Nephron progenitor cell (in vitro differentiated cells): Measurements from ENCODE around the gene MAML2.

Experiments used
- DNase-seq: peaks from one replicate; pipeline ENCODE4 v3.0.0; 2021
- H3K27ac Mint-ChIP-seq: 2 replicates; pipeline ENCODE4 v1.8.0; 2021; ENCODE audit warnings: mild to moderate bottlenecking, moderate library complexity, mixed read lengths
- H3K27me3 Mint-ChIP-seq: 2 replicates; pipeline ENCODE4 v1.8.0; 2021; ENCODE audit warnings: mild to moderate bottlenecking, low read depth, mixed read lengths; ENCODE audit not compliant: poor library complexity
- H3K36me3 Mint-ChIP-seq: 2 replicates; pipeline ENCODE4 v1.8.0; 2021; ENCODE audit warnings: low read depth, mixed read lengths
- H3K4me1 Mint-ChIP-seq: 2 replicates; pipeline ENCODE4 v1.8.0; 2021; ENCODE audit warnings: mixed read lengths
- H3K4me3 Mint-ChIP-seq: 2 replicates; pipeline ENCODE4 v1.8.0; 2021; ENCODE audit warnings: mild to moderate bottlenecking, moderate library complexity, mixed read lengths
- H3K9me3 Mint-ChIP-seq: 2 replicates; pipeline ENCODE4 v1.8.0; 2021; ENCODE audit warnings: mild to moderate bottlenecking, moderate library complexity, mixed read lengths
- TF ChIP-seq, protein P1 (sequence below): fragments of 200-600 bp; sonication (generic); IDR thresholded peaks from 2 replicates; pipeline ENCODE4 v1.5.0; 2021; ENCODE audit warnings: antibody characterized with exemption

The MAML2 gene

GRCh38 chr11:96279018-96279895 is 63.7 kb downstream of the MAML2 start:
- no peak overlapping the region for H3K4me3 Mint-ChIP-seq
- H3K4me1 Mint-ChIP-seq: peaks cover 35% of the 10 kb centered on the region
- TF ChIP-seq, protein P1, sequence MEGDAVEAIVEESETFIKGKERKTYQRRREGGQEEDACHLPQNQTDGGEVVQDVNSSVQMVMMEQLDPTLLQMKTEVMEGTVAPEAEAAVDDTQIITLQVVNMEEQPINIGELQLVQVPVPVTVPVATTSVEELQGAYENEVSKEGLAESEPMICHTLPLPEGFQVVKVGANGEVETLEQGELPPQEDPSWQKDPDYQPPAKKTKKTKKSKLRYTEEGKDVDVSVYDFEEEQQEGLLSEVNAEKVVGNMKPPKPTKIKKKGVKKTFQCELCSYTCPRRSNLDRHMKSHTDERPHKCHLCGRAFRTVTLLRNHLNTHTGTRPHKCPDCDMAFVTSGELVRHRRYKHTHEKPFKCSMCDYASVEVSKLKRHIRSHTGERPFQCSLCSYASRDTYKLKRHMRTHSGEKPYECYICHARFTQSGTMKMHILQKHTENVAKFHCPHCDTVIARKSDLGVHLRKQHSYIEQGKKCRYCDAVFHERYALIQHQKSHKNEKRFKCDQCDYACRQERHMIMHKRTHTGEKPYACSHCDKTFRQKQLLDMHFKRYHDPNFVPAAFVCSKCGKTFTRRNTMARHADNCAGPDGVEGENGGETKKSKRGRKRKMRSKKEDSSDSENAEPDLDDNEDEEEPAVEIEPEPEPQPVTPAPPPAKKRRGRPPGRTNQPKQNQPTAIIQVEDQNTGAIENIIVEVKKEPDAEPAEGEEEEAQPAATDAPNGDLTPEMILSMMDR: no peak
- peak overlapping the region; percentile 78 for H3K27ac Mint-ChIP-seq
- peaks cover 25% of the 10 kb centered on the region for H3K36me3 Mint-ChIP-seq
- no peak for DNase-seq
- H3K9me3 Mint-ChIP-seq: no peaks in the 10 kb centered on the region
- H3K27me3 Mint-ChIP-seq: peaks cover 2% of the 10 kb centered on the region

- Mint-ChIP-seq H3K9me3 (no peaks in the 10 kb centered on the region), H3K4me1 (peaks cover 35% of the 10 kb centered on the region), H3K27me3 (peaks cover 2% of the 10 kb centered on the region), H3K4me3 (no peak overlapping the region), H3K36me3 (peaks cover 16% of the 10 kb centered on the region), H3K27ac (peak overlapping the region; percentile 78)
- DNase-seq: no peak
- TF ChIP-seq, protein P1: no peak
Observed at GRCh38 chr11:96278039-96278897, 64.7 kb downstream of the MAML2 start.

DNA sequence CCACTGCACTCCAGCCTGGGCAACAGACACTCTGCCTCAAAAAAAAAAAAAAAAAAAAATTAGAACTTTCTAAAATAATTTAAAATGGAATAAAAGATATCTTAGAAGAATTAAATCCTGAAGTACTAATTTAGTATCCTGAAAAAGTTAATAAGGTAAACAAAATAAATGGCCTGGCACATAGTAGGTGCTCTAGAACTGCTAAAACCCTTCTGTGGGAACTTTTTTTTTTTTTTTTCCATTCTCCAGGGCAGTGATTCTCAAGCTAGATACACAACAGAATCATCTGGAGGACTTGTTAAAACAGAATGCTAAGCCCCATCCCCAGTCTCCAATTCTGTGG is 65.3 kb downstream of the MAML2 start:
- Mint-ChIP-seq H3K27ac (no peak overlapping the region), H3K9me3 (no peaks in the 10 kb centered on the region), H3K36me3 (peaks cover 15% of the 10 kb centered on the region), H3K27me3 (peaks cover 2% of the 10 kb centered on the region), H3K4me3 (no peak overlapping the region), H3K4me1 (peaks cover 39% of the 10 kb centered on the region)
- TF ChIP-seq, protein P1: no peak
- no peak for DNase-seq

- peak overlapping the region; percentile 29 for H3K27ac Mint-ChIP-seq
Observed at GRCh38 chr11:96276836-96277235, 66.2 kb downstream of the MAML2 start.

DNA sequence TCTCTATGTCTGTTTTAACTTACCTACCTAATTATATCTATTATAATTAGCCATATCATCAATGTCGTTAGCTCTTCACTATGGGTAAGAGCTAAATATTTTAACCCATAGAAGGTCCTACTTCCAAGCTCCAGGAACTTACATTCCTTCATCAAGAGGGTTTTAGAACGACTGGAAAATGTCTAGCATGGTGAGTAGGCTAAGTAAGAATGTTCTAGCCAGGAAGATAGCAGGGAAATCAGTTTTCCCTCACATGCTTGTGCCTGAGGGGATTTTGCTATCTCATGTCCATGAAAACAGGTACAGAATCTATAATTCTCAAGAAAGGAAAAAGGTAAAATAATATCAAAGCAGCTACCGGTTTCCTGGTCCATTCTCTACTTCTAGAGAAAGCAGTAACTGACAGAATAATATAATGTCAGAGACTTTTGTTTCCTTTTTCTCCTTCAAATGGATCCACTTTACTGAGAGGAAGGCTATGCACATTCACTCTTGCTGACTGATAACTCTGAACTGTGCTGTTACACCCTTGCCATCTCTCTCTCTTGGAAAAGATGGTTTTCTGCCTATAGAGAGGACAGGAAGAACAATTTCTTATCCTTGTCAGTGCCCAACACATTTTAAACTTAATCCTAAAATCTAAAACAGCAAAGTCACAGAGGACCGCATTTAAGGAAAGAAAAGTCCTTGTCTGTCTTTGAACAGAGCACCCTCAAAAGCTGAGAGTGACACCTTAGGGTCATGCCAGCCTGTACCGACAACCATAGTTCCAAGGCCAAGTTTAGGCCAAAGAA is 67.0 kb downstream of the MAML2 start:
- peaks cover 38% of the 10 kb centered on the region for H3K4me1 Mint-ChIP-seq
- no peak for DNase-seq
- no peak overlapping the region for H3K4me3 Mint-ChIP-seq
- peaks cover 9% of the 10 kb centered on the region for H3K9me3 Mint-ChIP-seq
- peaks cover under 1% of the 10 kb centered on the region for H3K27me3 Mint-ChIP-seq
- TF ChIP-seq, protein P1: no peak
- peak overlapping the region; percentile 57 for H3K27ac Mint-ChIP-seq
- peaks cover 19% of the 10 kb centered on the region for H3K36me3 Mint-ChIP-seq

More at GRCh38 chr11:96276836-96277235, 66.2 kb downstream of the MAML2 start:
- H3K36me3 Mint-ChIP-seq: peaks cover 19% of the 10 kb centered on the region
- H3K4me3 Mint-ChIP-seq: no peak overlapping the region
- TF ChIP-seq, protein P1: no peak
- H3K27me3 Mint-ChIP-seq: peaks cover 2% of the 10 kb centered on the region
- H3K9me3 Mint-ChIP-seq: peaks cover 2% of the 10 kb centered on the region
- H3K4me1 Mint-ChIP-seq: peaks cover 41% of the 10 kb centered on the region
- DNase-seq: no peak
